Glomerular visceral epithelial cell (primary cell): ENCODE measurements around the gene DPYSL4.

Experiments
- DNase-seq: peaks from one replicate; pipeline ENCODE4 v3.0.0-alpha.2; 2016; ENCODE audit errors: extremely low spot score

Gene DPYSL4

DNA sequence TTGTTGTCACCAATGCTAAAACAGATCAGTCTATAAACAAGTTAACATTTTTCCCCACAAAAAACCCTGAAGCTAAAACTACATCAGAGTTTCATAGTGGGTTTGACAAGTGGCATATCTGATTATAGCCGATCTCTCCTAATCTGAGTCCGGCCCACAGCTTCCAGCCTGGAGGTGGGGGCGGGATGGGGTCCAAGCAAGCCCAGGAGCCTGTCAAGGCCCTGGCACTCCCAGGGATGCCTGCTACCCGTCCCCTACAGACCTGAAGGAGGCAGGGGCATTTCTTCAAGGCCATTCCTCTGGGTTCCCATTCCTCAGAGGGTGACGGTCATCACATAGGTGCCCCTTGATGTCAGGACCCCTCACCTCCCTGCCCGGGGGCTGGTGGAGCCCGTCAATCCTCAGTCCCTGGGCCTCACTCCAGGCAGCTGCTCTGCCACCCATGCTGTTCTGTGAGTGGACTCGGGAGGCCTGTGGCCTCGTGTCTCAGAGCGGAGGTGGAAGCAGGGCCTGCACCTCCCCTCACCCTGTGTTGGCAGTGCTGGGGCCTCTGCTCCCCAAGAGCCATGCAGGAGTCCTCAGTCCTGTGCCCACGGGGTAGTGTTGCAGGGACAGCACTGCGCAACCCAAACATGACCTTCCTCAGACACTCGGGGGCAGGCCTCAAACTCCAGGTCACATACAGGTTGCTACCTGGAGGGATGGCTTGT, 8.8 kb downstream of the DPYSL4 start:
- no peak for DNase-seq

DNA sequence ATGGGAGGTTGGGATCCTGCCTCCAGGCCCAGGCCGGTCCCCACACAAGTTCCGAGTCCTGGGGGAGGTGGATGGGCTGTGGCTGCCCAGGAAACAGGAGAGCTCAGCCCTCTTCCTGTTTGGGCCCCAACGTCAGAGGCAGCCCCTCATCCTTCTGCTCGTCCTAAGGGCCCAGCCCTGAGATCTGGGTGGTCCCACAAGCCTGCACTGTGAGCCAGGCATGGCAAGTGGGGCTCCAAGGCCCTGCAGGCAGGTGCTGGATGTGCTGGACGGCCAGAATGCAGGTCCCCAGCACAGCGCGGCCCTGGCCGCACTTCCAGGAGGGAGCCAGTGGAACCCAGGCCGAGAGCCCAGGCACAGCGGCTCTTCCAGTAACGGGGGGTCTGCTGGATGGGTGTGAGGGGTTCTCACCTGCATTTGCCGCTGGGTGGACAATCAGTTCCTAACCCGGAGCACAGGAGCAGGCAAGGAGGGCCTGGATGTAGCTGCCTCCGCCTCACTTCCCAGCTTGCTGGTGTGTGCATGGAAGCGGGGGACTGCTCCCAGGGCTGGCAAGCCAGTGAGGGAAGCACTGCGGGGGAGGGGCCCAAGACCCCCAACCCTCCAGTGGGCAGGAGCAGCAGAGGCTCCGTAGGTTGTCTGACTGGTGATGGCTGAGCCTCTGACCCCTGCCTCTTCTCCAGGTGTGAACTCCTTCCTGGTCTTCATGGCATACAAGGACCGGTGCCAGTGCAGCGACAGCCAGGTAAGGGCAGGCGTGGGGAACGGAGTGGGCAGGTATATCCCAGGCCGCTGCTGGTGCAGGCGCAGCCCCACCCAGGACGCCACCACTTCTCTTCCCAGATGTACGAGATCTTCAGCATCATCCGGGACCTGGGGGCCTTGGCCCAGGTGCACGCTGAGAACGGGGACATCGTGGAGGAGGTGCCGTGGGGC, 9.7 kb downstream of the DPYSL4 start:
- DNase-seq: no peak

DNA sequence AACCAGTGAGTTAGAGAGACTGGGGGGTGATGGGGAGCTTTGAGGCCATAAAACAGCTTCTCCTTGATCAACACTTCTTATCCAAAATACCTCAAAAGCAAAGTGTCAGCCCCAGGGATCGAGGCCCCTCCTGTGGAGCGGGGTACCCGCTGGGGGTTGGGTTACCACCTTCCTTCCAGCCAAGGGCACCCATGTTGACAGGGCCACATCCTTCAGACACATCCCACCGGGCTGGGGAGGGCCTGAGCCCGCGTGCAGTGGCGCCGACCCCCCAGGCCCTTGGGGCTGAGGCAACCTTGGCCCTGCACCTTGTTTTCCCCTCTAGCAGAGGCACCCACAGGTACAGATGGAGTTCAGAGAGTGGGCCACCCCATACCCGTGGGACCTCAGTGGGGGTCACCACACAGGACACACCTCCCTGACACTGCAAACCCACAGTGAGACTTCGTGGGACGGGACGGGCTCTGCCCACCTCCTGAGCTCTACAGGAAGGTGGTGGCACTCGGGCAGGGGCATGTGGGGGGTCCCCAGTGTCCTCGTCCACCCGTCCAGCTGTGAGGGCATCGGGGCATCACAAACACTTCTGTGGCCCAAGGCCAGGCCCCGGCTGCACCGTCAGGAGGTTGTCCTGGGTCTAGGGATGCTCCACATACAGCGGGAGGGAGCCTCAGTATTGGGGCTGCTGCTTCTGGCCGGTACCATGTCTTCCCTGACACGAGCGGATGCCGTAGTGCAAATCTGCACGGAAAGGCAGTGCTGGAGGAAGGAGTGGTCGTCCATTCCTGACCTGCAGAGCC, 10.7 kb downstream of the DPYSL4 start:
- DNase-seq: no peak

DNA sequence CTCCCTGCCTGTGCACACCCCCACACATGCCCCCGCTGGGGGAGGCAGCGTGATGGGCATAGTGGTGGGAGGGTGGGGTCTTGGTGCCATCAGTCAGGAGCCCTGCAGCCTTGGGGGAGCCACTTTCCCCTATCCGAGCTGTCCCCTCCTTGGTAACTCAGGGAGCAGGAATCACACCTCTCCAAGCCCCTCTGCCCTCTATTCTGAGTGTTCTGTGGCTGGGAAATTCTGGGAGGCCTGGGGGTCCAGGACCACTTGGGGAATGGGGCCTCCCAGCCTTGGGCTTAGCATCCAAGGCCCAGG, 11.3 kb downstream of the DPYSL4 start:
- DNase-seq: no peak

- no peak for DNase-seq
These were observed 11.8 kb downstream of the DPYSL4 start for GRCh38 chr10:132198381-132199181.

DNA sequence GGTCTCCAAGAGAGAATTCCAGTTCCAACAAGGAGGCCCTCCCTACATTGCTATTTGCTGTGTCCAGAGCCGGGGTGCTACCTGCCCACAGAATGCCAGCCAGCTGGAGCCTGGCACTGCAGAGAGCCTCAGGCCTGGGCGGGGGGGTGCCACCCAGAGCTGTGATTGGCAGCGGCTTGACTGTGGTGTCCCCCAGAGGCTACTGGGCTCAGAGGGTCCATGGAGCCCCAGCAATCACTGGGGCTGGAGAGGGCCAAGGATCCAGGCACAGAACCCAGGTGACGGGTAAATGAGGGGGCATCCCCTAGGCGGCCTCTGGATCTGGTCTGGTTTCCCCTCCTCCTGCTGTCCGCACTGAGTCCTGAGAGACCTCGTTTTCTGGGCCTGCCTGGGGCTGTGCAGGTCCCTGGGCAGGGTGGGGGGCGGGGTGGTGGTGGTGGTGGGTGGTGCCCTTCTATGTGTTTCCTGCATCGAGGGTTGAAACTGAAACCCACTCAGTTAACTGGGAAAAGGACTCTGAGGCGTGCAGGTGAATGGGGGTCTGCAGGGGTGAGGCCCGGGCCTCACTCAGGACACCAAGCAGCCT, 12.6 kb downstream of the DPYSL4 start:
- DNase-seq: no peak

DNA sequence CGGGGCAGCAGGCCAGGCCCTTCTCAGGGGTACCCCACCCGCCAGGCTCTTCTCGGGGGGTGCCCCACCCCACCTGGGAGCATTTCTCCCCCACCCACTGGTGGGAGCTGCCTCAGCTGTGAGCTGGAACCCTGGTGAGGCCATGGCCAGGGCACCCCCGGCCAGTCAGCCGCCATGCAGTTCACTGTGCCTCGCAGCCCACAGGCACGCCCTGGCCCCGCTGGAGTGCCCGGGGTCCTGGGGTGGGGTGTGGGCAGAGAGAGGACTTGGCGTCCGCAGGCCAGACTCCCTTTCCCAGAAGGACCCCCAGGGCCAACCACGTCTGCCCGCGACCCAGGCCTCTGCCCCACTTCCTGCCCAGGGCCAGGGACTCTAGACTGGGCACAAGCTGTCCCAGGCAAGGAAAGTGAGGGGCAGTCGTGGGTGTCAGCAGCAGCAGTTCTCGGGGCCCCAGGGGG, 13.1 kb downstream of the DPYSL4 start:
- DNase-seq: no peak

GRCh38 chr10:132200344-132201110, 13.8 kb downstream of the DPYSL4 start:
- no peak for DNase-seq

DNA sequence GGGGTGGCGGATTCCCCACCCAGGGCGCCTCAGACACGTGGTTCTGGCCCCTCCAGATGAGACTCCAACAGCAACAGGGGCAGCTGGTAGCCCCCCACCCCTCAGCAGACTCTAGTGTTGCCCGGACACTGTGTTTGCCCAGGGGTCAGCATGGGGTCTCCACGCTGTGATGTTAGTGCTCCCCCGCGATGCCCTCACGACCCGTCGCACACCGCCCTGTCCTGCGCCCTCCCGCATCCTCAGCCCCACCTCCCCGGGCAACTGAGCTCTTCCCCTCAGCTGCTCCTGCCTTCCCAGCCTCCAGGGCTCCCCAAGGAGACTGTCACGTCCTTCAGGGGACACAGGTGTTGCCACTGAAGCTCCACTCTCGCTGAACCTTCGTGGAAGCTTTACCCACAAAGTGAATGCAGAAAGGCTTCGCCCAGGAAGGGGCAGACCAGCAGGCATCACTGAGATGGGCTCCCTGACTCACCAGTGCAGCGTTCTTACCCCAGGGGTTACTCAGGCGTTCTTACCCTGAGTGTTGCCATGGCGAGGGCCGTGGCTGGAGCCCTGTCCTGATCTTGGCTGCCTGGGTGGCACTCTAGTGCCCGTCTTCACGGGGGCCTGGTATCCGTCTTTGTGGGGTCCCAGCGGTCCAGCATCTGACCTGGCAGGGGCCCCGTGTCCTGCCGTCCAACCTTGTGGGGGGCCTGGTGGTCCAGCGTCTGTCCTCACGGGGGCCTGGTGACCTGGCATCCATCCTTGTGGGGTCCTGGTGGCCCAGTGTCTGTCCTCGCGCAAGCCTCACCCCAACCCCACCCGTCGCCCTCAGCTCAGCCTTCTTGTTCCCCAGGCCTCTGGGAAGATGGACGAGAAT, 14.6 kb downstream of the DPYSL4 start:
- DNase-seq: no peak

DNA sequence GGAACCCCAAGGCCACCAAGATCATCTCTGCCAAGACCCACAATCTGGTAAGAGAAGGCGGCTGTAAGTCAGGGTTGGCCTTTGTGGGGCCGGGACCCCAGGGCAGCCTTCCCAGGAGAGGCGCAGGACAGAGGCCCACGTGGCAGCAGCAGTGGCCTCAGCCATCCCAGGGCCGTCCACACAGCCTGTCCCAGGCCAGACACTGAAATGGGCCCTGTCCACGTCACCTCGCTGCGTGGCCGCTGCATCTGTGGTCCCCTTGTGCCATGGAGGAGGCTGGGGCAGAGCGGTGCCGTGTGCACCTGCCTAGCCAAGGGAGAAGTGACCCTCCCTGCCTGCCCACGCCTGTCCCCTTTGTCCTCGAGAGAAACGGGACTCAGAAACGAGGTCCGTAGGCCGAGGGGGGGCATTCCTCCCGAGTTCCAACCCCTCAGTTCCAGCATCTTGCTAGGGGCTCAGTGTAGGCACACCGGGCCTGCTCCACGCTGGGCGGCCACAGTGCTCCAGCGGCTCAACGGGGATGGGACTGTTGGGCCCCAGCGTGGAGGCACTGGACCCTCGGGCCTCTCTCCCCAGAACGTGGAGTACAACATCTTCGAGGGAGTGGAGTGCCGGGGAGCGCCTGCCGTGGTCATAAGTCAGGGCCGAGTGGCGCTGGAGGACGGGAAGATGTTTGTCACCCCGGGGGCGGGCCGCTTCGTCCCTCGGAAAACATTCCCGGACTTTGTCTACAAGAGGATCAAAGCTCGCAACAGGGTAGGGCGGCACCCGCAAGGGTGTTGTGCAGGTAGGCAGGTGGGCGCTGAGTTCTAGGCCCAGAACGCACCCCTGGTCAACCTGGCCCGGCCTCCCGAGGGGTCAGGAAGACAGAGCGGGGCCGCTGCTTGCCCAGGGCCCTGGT, 15.6 kb downstream of the DPYSL4 start:
- DNase-seq: no peak

GRCh38 chr10:132203256-132204077, 16.7 kb downstream of the DPYSL4 start:
- no peak for DNase-seq

DNA sequence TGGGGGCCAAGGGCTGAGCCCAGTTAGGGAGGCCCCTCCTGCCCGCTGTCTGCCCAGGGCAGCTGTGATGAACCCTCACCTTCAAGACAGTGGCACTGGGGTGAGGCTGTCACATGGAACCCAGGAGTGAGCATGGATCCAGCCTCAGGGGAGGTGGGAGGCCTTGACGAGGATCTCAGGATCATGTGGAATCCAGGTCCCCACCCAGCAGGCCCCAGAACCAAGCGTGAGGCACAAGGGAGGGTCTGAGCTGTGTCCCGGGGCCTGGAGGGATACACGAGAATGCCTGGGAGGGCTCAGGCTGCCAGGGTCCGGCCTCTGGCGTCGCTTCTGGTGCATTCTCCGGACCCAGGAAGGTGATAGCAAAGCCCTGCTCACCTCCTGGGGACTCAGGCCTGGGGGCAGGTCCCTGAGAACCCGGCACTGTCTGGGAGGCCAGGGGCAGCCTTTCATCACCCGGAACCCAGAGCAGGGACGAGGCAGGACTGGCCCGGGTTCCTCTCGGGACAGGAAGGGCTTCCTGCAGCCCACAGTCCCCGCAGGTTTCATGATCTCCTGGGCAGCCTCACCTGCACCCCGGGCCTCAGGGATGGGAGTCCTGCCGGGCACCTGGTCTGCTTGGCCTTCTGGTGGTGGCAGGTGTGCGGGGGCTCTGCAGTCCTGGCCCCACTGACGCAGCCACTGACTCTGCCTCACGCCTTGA, 17.5 kb downstream of the DPYSL4 start:
- no peak for DNase-seq

- DNase-seq: no peak
These were observed 18.2 kb downstream of the DPYSL4 start for GRCh38 chr10:132204781-132205473.

DNA sequence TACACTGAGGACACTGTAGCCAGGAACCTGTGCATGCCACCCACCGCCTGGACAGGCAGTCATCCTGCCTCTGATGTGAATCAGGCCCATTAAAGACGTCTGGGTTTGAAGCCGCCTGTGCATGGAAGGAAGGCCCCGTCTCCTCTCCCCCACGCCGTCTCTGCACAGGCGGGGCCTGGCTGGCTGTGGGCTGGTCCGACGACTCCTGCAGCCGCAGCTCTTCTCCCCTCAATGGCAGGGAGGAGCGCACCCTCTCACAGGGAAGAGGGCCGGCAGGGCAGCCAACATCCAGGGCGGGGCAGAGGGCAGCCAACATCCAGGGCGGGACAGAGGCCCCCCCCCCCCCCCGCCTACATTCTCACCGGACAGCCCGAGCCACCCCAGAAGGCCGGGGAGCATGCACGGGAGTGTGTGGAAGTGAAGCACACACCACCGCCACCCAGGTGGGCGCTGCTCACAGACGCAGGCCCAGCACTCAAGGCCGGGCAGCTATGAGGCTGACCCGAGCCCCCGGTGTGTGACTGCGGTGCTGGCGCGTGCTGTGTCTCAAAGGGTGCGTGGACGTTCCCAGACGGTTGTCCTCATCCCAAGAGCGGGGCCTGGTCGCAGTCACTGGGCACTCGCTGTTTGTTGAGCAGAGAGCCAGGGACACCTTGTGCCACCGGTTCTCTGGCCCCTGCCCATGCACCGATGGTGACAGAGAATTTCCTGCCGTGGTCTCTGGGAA, 19.1 kb downstream of the DPYSL4 start:
- DNase-seq: no peak

DNA sequence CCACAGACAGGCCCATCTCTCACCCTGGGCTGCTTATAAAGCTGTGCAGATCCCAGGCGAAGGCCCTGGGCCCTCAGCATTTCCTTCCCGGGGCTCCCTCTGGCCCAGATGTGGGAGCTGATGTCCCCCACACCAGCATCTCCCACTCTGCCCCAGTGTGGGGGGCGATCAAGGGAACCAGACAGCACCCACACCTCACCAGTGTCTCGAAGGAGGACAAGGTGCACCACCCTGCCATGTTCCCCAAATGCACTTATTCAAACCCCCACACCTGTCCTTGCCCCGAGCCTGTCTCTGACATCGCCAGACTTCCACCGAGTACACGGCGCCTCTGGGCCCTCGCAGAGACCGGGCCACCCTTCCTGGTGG, 19.6 kb downstream of the DPYSL4 start:
- no peak for DNase-seq
